GM20431 (cell line): ENCODE data around the gene ENTPD8.

Experiments
- in situ Hi-C: fragments of 300-500 bp; cut with MseI, MboI; formaldehyde crosslinking; loops from one replicate; pipeline ENCODE4 v1.15.0; 2020; ENCODE audit warnings: low sequenced_read_pairs; ENCODE audit not compliant: unreplicated experiment

Gene ENTPD8

DNA sequence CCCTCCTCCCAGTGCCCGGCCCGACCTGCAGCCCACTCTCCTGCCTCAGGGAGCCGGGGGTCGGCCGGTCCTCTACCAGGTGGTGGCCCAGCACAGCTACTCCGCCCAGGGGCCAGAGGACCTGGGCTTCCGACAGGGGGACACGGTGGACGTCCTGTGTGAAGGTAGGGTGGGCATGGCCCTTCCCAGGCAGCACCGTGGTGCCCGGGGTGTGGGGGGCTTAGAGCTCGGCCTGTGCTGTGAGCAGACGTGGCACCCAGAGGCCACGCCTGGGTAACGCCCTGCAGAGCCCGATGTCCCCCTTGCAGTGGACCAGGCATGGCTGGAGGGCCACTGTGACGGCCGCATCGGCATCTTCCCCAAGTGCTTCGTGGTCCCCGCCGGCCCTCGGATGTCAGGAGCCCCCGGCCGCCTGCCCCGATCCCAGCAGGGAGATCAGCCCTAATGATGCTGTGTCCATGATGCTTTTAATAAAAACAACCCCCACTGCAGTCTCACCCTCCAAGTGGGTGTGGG is 7.2 kb downstream of the ENTPD8 start:
- in situ Hi-C loops = loop anchor here (10.0 kb wide), 1 partner anchor 139 kb away; no protein-coding TSS in a partner anchor

DNA sequence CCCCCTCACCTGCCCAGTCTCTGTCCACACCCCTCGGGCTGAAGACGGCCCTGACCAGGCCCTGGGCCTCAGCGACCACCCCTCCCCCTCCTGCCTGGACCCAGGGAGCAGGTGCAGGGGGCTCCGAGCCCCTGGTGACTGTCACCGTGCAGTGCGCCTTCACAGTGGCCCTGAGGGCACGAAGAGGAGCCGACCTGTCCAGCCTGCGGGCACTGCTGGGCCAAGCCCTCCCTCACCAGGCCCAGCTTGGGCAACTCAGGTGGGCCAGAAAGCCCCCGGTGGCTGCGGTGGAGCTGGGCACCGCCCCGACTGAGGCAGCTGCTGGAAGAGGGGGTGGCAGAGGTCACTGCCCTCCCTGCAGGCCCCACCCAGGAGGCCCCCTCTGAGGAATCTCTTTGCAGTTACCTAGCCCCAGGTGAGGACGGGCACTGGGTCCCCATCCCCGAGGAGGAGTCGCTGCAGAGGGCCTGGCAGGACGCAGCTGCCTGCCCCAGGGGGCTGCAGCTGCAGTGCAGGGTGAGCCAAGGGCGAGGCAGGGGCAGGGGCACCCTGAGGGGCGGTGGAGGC is 7.7 kb downstream of the ENTPD8 start:
- in situ Hi-C loops = loop anchor here (10.0 kb wide), 1 partner anchor 139 kb away; no protein-coding TSS in a partner anchor

DNA sequence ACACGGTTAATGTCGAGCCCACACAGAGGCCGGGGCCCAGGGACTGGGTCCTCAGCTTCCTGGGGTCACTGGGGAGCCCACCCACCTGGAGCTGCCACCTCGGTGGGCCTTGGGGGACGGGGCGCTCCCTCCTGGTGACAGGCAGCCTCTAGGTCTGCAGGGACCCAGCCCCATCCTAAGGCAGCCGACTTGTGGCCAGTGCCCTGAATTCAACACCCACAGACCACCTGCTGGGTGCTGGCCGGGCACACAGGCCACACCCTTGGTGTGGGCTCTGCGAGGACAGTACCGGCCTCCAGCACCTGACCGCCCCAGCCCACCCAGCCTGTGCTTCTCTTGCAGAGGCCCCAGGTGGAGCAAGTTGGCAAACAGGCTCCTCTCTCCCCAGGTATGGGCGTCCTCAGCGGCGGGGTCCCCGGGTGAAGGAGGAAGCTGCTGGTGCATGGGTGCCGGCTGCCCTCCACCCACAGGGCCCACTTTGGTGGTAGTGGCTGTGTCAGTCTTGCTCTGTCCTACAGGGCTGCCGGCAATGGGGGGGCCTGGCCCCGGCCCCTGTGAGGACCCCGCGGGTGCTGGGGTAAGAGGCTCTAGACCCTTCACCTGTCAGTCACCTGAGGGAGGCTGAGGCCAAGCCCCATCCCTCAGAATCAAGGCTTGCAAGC is 8.3 kb downstream of the ENTPD8 start:
- in situ Hi-C loops = loop anchor here (10.0 kb wide), 1 partner anchor 138 kb away; no protein-coding TSS in a partner anchor

DNA sequence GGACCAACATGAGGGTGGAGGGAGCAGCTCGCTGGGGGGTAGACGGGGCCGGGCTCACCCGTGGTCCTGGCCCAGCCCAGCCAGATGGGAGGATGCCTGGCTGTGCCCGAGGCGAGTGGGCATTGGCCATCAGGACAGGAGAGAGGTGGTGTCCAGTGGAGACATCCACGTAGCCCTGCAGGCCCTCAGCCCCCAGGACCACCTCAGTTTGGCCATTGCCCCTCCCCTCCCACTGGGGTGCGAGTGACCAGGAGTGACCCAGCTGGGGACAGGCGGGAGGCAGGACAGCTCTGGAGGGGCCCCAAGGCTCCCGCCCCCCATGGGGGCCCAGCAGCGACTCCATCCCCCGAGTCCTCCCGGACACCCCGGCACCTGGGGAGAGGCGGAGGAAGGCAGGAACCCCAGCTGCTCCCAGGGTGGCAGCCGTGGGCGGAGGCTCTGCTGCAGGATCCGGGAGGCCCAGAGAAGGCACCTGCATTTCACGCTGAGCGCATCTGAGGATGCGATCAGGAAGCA is 9.7 kb downstream of the ENTPD8 start:
- in situ Hi-C loops = loop anchor here (10.0 kb wide), 1 partner anchor 137 kb away; no protein-coding TSS in a partner anchor

DNA sequence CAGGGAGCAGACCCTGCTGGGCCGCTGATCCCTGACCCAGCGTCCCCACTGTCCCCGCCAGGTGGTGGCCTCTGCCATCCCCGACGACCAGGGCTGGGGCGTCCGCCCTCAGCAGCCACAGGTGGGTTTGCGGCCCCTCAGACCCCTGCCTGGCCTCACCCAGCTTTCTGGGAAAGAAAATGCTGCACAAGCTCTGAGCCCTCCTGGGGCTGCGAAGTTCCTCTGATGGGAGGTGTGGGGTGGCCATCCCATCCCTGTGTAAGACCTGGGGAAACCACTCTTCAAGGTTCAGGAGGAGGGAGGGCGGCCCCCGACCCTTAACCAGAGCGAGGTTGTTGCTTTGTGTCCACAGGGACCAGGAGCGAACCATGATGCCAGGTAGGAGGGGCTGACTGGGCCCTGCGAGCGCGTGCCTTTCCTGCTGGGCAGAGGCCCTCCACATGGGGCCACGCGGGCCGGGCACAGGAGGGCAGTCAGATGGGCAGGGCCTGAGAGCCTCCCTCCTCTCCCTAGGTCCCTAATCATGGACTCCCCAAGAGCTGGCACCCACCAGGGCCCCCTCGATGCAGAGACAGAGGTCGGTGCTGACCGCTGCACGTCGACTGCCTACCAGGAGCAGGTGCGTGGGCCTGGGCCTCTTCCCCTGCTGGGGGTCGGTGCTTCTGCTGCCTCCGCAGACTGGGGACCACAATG is 10.3 kb downstream of the ENTPD8 start:
- in situ Hi-C loops = loop anchor here (10.0 kb wide), 1 partner anchor 136 kb away; no protein-coding TSS in a partner anchor

DNA sequence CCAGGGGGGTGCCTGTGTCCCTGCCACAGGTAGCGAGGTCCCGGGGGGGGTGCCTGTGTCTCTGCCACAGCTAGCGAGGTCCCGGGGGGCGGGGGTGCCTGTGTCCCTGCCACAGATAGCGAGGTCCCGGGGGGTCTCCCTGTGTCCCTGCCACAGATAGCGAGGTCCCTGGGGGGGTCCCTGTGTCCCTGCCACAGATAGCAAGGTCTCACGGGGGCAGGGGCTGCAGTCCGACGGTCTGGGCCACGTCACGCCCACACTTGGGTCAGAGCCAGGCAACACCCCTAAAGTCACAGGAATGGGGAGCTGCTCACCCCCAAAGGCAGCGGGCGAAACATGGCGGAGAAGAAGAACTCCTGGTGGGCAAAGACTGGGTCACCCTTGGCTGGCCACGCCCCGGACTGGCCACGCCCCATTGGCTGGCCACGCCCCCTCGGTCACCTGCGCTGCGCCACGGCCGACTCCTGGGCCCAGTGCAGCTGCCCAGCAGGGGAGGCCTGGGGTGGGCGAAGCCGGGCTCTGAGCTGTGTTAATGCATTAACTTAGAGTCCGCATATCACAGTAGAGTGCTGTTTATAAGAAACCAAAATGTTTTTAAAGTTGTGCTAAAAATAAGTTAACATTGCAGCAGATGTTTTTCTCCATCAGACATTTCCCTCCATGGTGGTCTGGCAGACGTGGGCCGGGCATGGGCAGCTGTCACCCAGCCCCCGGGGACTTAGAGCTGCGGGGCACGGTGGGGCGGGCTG is 11.0 kb downstream of the ENTPD8 start:
- in situ Hi-C loops = loop anchor here (10.0 kb wide), 1 partner anchor 135 kb away; no protein-coding TSS in a partner anchor

DNA sequence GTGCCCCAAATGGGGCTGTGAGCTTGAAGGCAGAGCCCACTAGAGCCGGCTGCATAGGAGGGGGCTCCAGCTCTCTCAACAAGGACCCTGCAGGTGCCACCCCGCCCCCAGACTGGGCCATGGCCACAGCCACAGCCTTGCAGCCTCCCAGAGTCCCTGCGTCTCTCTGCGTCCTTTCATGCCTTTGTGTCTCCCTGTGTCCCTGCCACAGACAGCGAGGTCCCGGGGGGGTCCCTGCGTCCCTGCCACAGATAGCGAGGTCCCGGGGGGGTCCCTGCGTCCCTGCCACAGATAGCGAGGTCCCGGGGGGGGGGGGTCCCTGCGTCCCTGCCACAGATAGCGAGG is 11.6 kb downstream of the ENTPD8 start:
- in situ Hi-C loops = no loop called here

DNA sequence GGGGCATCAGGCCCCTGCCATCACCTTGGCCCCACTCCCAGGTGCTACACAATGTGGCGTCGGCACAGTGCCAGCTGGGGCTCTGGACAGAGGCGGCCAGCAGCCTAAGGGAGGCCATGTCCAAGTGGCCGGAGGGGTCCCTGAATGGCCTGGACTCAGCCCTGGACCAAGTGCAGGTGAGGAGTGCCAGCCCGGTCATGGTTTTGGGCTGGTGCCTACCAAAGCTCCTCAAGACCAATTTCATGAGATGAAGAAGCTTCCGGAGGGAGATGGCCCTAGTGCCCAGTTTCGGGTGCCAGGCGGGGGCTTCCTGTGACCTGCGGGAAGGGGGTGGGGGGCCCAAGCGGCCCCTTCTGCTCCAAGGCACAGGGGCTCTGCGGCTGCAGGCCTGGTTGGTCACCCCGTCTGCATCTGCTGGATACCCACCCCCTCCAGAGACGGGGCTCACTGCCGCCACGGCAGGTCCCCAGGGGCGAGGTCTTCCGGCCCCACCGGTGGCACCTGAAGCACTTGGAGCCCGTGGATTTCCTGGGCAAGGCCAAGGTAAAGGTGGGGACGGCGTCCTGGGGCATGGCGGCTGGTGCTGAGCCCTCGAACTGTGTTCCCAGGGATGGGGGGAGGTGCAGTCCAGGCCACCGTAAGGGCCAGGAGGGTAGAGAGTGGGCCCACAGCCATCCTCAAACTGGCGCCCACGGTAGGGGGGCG is 12.2 kb downstream of the ENTPD8 start:
- in situ Hi-C loops = no loop called here

DNA sequence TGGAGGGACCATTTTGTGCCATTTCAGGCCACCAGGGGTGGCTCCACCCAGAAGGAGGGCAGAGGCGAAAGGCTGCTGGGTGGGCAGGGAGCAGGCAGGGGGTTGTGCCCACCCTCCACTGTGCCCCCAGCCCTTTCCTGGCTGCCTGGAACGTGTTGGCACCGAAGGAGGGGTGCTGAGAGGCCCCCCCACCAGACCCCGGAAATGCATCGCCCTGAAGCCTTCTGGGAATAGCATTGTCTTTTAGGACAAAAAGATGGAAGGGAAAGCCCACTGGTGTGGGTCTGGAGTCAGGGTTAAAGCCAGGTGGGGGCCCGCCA is 12.9 kb downstream of the ENTPD8 start:
- in situ Hi-C loops = no loop called here

DNA sequence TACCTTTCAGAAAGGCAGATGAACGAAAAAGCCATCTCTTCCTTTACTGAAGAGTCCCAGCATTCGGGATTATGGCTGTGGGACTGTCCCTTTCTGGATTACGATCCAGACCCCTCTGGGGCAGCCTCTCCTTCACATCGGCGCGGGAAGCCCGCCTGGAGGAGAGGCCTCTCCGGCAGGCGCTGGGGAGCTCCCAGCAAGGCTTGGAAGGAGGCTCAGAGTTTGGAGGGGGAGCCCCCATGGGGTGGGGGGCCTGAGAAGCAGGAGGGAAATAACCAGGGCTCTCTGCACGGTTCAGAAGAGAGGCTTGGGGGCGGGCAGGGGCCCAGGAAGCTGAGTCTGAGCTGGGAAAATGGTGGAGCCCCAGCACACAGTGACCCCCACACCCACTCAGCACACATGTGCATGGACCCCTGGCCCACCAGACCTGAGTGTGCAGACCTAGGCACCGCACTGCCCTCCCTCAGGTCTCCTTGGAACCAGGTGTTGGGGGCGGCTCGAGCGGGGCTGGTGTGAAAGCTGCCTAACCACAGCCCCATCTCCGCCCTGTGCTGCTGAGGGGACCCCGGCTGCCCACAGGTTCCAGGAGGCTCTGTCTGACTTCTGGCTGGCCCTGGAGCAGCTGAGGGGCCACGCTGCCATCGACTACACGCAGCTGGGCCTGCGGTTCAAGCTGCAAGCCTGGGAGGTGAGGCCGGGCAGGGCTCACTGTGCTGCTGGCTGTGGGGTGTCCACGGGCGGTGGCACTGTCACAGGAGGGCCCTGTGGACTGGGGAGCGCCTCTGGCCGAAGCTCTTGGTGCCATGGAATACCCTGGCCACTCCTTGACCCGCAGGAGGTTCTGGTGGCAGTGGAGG is 13.5 kb downstream of the ENTPD8 start:
- in situ Hi-C loops = no loop called here

DNA sequence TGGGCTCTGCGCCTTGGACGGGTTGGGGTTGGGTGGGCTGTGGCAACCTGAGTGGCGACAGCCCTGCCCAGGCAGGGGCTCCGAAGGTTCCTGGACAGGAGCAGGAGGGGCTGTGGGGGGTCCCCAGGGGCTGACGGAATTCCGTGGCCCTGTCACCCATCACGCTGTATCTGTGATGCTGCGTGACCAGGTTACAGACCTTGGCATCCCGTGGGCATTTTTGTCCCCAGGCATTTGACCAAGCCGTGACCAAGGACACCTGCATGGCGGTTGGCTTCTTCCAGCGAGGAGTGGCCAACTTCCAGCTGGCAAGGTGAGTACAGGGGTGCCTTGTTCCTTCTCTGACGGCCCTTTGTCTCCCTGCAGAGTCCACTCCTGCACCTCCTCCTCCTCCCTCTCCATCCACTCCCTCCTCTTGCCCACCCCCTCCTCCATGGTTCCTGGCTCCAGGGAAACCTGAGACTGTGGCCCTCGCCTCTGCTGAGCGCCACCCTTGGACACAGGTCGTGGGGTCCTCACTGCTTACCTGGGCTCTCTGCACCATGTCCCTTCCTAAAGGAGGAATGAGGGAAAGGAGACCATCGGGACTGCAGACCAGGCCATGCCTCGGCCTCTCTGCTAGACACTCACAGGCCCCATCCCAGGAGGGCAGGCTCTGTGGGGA is 15.0 kb downstream of the ENTPD8 start:
- in situ Hi-C loops = no loop called here

DNA sequence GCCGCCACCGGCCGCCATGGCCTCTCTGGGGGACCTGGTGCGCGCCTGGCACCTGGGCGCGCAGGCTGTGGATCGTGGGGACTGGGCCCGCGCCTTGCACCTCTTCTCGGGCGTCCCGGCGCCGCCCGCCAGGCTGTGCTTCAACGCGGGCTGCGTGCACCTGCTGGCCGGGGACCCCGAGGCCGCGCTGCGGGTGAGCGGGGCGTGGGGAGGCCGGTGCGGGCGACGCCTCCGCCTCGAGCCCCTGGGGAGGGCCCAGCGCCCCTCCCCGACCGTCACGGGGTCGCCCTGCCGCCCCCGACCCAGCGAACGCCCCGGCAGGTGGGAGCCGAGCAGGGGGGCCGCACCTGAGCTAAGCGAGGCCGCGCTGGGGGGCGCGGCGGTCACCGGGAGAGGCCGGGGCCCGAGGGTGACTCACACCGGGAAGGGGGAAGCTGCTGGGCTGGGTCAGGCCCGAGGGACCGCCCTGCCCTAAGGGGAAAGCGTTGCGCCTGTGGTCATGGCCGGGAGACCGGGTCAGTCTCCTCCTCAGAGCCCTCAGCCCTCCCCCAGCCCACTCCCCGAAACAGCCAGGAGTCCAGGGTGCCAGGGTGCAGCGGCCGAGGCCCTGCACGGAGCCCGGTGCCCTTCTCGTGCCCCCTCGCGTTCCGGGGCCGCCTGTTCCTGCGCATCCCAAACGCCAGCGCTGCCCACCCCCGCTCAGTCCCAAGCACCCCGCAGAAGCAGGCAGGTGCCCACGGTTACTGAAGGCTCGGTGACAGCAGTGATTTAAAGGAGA is 17.5 kb downstream of the ENTPD8 start:
- in situ Hi-C loops = no loop called here

DNA sequence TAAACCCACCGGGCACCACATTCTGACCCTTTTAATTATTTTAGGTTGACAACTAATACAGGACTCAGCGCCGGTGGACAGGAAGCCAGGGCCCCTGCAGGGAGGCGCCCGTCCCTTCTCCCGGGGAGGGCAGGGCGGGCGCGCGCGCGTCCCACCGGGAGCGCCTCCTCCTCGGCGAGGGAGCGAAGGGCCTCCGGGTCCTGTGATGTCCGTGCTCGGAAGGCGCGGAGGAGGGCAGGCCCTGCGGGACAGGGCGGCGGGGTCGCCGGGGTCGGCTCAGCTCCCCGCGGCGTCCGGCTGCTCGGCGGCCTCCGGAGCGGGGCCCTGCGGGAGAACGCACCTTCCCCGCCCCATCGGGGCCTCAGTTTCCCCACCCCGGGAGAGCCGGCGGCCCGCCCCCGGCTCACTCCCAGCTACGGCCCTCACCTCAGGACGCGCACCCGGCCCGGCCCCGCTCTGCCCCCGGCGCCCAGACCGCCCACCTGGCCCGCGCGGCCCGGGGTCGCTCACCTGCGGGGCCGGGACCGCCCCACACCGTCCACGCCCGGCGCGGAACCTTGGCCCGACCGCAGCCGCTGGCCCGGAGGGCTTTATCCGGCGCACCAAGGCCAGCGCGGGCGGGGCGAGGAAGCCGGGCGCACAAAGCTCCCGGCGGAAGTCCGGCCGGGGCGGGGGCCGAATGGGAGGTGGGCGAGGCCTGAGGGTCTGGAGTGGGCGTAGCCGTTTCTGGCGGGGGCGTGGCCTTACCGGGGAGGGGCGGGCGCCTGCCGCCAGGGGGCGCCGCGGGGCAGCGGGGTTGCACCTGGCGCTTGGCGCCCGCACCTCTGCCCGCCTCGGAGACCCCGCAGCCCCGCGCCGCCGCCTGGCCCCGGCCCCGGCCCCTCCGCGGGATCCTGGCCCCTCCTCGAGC is 18.3 kb downstream of the ENTPD8 start, which contains the start of the genes EXD3 and NOXA1:
TSS of gene EXD3 (minus strand) at position 559 of the 910 bp plus-strand sequence. CDS start 27,805 bp downstream, outside the sequence.
TSS of gene NOXA1 (plus strand) at position 790 of the 910 bp plus-strand sequence. CDS start 137 bp downstream, outside the sequence.
- in situ Hi-C loops = no loop called here

DNA sequence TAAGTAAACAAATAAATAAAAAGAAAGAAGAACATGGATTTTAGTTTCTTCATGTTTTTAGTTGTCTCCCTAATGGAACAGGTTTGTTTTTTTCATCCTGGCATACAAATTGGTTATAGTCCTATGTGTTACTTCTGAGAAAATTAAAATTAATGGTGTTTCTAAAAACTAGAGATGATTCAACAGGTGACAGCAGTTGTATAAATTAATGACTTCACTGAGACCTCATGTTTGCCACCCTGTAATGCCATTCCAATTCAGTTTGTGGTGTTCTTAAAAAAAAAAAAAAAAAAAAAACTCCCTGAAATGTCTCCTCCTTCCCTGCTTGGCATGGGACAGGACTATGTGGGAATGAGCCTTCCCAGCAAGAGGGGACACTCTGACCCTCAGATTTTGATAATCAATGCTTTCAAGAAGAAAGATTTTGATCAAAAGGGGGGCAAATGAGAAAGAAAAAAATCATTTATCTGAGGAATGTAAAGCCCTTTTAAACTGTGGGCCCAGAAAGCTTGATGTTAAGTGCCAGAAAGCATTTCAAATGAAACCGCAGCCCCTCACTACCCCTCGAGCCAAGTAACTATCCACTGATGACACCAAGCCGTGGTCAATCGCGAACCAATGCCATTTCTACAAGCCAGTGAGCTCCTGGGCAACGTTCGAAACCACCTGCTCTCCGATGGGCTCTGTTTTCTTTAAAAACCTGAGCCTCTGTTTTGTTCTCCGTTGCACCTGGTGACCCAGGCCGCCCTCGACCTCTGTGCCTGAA is 19.1 kb downstream of the ENTPD8 start:
- in situ Hi-C loops = no loop called here

DNA sequence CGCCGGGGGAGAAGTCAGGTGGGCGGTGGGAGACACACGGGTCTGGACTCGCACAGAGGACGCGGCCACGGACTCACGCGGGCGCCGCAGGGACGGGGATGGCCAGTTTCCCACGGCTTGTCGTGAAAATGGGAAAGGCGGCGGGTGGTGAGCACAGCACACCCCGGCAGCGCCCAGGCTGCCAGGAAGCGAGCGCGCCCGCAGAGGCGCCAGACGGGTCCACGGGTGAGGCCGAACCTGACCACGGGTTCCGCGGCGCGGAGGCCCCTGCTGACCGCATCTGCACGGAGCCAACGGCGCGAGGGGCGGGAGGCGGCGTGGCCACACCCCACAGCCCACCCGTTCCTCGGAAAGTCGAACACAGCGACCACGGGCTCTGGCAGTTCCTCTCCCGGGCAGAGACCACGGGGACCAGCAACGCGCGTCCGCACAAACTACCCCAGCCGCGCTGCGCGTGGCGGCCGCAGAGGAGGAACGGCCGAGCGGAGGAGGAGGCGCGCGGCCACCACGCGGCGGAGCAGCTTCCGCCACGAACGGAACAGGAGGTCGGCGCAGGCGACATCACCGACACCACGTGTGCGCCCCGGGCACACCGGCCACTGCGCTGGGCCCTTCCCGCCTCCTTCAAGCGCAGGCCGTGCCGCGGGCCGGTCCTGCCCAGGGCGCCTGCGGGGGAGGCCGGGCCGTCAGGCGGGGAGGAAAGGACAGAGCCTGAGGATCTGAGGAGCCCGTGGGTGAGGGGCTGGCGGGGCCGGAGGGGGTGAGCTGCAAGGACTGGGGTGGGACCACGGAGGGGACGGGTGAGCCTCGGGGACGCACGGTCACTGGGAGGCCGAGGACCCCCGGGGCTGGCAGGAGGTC is 23.8 kb downstream of the ENTPD8 start:
- in situ Hi-C loops = no loop called here
